HG02571 (cell line): ENCODE results near the gene OR6P1.

Source experiments
- ATAC-seq: cut with Tn5 transposase; IDR thresholded peaks from one replicate; pipeline ENCODE4 v1.9.1; 2021; ENCODE audit warnings: mild to moderate bottlenecking, moderate library complexity; ENCODE audit not compliant: unreplicated experiment

OR6P1 gene

GRCh38 chr1:158520021-158520420 lies 50.4 kb downstream of the OR6P1 start:
- no peak for ATAC-seq

GRCh38 chr1:158516966-158517365 lies 53.4 kb downstream of the OR6P1 start:
- no peak for ATAC-seq
